HCT116 (cell line): ENCODE measurements around the gene CD44.
"Not testable (repeated sequence)": the region's sequence is repeated elsewhere in the genome, so short reads cannot be mapped to it uniquely, and the experiment has no call there.

Experiments
- EZH2 ChIP-seq: fragments of 200-600 bp; sonication (generic); IDR thresholded peaks from 2 replicates; pipeline ENCODE4 v1.6.1; 2017; ENCODE audit warnings: antibody characterized with exemption, mixed run types
- JUND ChIP-seq: IDR thresholded peaks from 2 replicates; pipeline ENCODE4 v1.6.1; 2012
- POLR2A ChIP-seq: IDR thresholded peaks from 2 replicates; pipeline ENCODE4 v1.7.0; 2011; ENCODE audit warnings: borderline replicate concordance; ENCODE audit not compliant: insufficient read depth, insufficient read length; ENCODE audit errors: extremely low read depth
- POLR2AphosphoS5 ChIP-seq: IDR thresholded peaks from 2 replicates; pipeline ENCODE4 v1.6.1; 2011; ENCODE audit warnings: mild to moderate bottlenecking, low read depth, low read length, moderate library complexity
- ZFX ChIP-seq: fragments of 450-650 bp; IDR thresholded peaks from 2 replicates; pipeline ENCODE4 v1.6.1; 2017
- TF ChIP-seq, protein P1 (sequence below), 3 experiments: fragments of 200-600 bp in 1 of 3; sonication (generic) in 1 of 3; IDR thresholded peaks in 2 of 3; conservative IDR thresholded peaks in 1 of 3; 2 replicates each; pipeline ENCODE4 v1.5.1; 2012 to 2017; ENCODE audit warnings: low read depth in 2 of 3, low read length in 2 of 3, antibody characterized with exemption in 1 of 3, borderline replicate concordance in 1 of 3, control low read depth in 1 of 3, mild to moderate bottlenecking in 1 of 3, mixed read lengths in 1 of 3, mixed run types in 1 of 3, moderate library complexity in 1 of 3; ENCODE audit not compliant: insufficient read depth in 1 of 3

DNA sequence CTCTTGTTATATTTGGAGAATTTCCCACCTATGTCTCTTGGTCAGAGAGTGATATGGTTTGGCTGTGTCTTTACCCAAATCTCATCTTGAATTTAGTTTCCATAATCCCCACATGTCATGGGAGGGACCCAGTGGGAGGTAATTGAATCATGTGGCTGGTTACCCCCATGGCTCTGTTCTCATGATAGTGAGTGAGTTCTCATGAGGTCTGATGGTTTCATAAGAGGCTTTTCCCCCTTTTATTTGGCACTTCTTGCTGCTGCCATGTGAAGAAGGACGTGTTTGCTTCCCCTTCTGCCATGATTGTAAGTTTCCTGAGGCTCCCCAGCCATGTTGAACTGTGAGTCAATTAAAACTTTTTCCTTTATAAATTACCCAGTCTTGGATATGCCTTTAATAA lies 30.6 kb upstream of the CD44 start:
- TF ChIP-seq POLR2AphosphoS5, ZFX, EZH2, POLR2A, JUND: not testable (repeated sequence)
- TF ChIP-seq, protein P1, sequence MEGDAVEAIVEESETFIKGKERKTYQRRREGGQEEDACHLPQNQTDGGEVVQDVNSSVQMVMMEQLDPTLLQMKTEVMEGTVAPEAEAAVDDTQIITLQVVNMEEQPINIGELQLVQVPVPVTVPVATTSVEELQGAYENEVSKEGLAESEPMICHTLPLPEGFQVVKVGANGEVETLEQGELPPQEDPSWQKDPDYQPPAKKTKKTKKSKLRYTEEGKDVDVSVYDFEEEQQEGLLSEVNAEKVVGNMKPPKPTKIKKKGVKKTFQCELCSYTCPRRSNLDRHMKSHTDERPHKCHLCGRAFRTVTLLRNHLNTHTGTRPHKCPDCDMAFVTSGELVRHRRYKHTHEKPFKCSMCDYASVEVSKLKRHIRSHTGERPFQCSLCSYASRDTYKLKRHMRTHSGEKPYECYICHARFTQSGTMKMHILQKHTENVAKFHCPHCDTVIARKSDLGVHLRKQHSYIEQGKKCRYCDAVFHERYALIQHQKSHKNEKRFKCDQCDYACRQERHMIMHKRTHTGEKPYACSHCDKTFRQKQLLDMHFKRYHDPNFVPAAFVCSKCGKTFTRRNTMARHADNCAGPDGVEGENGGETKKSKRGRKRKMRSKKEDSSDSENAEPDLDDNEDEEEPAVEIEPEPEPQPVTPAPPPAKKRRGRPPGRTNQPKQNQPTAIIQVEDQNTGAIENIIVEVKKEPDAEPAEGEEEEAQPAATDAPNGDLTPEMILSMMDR (IDR thresholded peaks at IDR 0.05 in 2 of 3, conservative IDR thresholded peaks at IDR 0.05 in 1 of 3; ENCODE audit: borderline replicate concordance in 1 of 3, insufficient read depth in 1 of 3, low read depth in 2 of 3, low read length in 2 of 3), result not testable (repeated sequence)
